ENCODE results near the gene NT5C.

- TF ChIP-seq CTCF (IDR thresholded peaks at IDR 0.05) (no peak), POLR2A (IDR thresholded peaks at IDR 0.05) (no peak), POLR2AphosphoS5 (IDR thresholded peaks at IDR 0.05) (no peak), EP300 (IDR thresholded peaks at IDR 0.05) (no peak)
Observed at GRCh38 chr17:75114552-75115314, 16.8 kb downstream of the NT5C start.
